22Rv1 (cell line): Measurements from ENCODE around the gene EDN3.

ENCODE experiments used
- H3K27ac ChIP-seq: fragments of 450-650 bp; 2 replicates; pipeline ENCODE4 v1.5.1; 2017
- CTCF ChIP-seq: fragments of 450-650 bp; IDR thresholded peaks from 2 replicates; pipeline ENCODE4 v1.5.1; 2017; ENCODE audit warnings: mild to moderate bottlenecking
- ZFX ChIP-seq: fragments of 450-650 bp; IDR thresholded peaks from 2 replicates; pipeline ENCODE4 v1.6.1; 2017; ENCODE audit warnings: antibody characterized with exemption, borderline replicate concordance

Gene EDN3

GRCh38 chr20:59268870-59269269, 31.5 kb upstream of the EDN3 start:
- no peak overlapping the region for H3K27ac ChIP-seq
- TF ChIP-seq ZFX, result no peak
- no peak for TF ChIP-seq CTCF

GRCh38 chr20:59269411-59270025, 30.9 kb upstream of the EDN3 start:
- TF ChIP-seq ZFX (no peak), CTCF (no peak)
- no peak overlapping the region for H3K27ac ChIP-seq

- no peak for TF ChIP-seq CTCF
- no peak for TF ChIP-seq ZFX
- no peak overlapping the region for H3K27ac ChIP-seq
Observed at GRCh38 chr20:59270380-59270779, 30.0 kb upstream of the EDN3 start.

- H3K27ac ChIP-seq, result no peak overlapping the region
- no peak for TF ChIP-seq CTCF
- no peak for TF ChIP-seq ZFX
Observed at GRCh38 chr20:59273739-59274357, 26.6 kb upstream of the EDN3 start.

- no peak overlapping the region for H3K27ac ChIP-seq
- no peak for TF ChIP-seq CTCF
- TF ChIP-seq ZFX, result no peak
Observed at GRCh38 chr20:59276938-59277337, 23.5 kb upstream of the EDN3 start.

GRCh38 chr20:59284470-59284869, 15.9 kb upstream of the EDN3 start:
- H3K27ac ChIP-seq, result no peak overlapping the region
- TF ChIP-seq CTCF, result no peak
- TF ChIP-seq ZFX, result no peak

GRCh38 chr20:59289994-59290393, 10.4 kb upstream of the EDN3 start:
- TF ChIP-seq ZFX (no peak), CTCF (no peak)
- H3K27ac ChIP-seq, result no peak overlapping the region
